ENCODE measurements around the gene AUTS2.

The AUTS2 gene

DNA sequence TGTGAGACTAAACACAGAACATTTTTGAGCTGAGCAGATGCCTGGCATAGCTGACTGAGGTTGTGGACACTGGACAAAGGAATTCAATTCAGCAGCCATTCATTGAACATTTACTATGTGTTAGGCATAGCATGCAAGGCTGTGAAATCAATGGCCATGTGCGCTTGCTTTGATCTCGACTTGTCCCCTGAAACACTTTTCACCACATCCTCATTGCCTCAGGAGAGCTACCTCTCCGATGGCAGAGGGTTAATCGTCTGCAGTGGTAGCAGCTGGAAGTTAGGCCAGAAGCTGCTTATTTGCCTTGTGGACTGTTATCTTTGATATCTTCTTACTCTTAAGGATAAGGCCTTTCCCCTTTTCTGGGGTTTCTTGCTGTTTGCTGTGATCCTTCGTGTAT, 297.8 kb downstream of the AUTS2 start:
- no peak for DNase-seq (ENCODE audit: low spot score)

DNA sequence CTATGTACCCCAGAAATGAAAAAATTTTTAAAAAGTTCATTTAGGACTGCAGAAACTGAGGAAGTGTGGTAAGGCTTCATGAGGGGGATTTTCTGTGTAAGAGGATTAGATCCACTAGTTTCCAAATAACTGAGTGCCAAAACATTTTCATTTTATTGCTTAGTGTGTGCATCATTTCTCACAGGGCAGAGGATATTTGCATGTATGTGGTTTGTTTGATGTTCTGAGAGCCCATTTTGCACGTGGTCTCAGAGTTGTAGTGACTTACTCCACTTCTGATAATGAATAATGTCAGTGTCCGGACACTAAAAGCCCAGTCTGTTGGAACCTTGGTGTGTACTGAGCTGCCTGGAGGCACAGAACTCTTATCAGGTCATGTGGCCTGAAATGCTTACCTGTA, 299.9 kb downstream of the AUTS2 start:
- DNase-seq (ENCODE audit: low spot score): no peak

DNA sequence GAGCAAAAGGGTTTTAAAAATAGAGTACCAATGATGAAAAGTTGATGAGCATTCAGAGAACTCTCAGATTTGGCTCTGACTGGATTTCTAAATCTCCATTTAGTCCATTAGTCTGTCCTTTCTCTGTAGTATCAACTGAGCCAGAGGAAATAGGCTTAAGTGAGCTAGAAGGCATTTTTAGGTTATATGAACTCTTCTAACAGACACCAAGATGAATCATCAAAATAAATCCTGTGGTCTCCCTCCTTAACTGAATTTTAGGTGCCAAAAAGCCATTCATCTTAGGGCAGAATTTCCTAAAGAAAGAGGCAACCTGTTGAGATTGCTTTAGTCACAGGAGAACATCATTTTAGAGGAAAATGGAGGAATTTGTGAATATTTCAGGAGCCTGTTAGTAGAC, 305.1 kb downstream of the AUTS2 start:
- DNase-seq (ENCODE audit: low spot score): no peak

DNA sequence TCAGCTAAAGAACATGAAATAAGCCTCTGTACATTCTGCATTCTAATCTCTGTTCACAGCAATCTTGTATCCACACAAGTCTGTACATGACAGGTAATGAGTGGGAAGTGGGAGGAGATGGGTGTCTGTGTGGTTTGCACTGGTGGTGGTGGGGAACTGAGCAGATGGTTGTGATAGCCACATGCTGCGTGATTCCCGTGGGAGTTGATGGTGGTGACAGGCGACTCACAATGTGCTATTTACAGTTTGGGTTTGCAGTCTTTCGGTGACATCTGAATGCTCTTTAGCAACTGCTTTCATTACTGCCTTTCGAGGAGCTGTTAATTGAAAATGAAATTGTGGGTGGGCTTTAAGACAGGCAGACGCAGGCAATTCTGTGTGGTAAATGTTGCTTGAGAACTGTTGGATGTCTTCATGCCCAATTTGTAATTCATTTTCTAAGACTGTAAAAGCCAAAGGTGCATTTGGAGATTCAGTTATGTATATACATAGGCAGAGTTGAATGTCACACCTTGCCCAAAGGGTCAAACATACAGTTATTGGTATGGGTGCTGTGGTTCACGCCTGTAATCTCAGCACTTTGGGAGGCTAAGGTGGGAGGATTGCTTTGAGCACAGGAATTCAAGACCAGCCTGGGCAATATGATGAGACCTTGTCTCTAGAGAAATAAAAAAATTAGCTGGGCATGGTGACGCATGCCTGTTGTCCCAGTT, 308.2 kb downstream of the AUTS2 start:
- no peak for DNase-seq (ENCODE audit: low spot score)

DNA sequence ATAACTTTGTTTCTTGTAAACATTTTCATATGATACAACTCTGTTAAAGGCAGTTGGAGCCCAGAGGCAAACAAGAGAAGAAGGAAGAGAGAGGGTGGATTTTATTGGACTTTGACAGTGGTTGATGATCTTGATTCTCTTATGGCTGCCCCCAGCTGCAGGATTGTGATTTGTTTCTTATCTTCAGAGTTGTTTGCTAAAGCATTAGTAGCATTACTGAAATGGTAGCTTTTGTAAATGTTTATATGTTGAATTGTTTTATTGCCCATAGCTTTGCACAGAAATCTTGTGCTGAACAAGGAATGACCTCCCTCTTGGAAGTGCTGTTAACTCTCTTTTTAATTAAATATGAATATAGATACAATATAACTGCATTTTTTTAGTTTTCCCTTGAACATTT, 309.4 kb downstream of the AUTS2 start:
- no peak for DNase-seq (ENCODE audit: low spot score)

DNA sequence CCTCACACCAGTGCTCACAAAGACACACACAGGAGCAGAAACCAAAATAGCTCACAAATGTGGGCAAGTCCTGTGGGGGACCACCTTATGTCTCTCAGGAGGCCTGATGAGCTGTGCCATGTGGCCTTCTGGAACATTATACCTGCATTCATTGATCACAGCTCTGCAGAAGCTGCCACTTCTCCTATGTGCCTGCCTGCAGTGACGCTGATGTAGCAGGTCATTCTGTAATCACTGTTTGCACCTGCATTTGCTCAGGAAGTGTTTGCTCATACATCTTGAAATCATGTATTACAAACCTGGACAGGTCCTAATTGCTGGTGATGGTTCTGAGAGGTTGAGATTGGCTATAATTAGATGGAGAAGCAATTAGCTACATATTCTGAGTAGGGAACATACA, 310.2 kb downstream of the AUTS2 start:
- DNase-seq (ENCODE audit: low spot score): no peak

DNA sequence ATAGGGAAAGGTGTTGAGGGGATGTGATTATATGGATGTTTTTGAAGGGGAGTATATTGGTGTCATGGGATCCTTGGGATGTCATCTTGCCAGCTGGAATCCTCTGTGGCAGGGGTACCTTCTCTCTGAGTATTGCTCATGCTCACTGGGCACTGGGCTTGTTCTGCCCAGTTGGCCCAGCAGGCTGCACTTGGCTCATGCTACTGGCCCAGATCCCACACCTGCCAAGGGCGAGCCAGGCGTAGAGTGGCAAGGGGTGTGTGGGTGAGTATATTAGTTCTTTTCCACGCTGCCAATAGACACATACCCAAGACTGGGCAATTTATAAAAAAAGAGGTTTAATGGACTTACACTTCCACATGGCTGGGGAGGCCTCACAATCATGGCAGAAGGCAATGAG, 311.9 kb downstream of the AUTS2 start:
- no peak for DNase-seq (ENCODE audit: low spot score)

DNA sequence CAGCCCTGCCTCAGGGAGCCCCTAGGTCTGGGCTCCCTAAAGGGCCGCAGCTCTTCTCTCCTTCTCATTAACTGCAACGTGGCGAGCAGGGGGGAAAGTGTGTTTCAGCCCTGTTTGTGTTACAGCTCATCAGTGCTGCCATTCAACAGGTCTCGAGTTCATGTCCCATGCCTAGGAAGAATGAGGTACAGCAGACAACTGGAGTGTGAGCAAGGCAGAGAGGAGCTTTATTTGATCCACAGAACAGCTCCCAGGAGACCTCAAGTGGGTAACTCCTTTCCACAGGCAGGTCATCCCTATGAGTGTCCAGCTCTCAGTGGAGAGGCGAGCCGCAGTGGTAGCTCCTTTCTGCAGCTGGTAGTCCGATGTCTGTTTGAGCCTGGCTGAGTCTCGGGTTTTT, 313.1 kb downstream of the AUTS2 start:
- no peak for DNase-seq (ENCODE audit: low spot score)

DNA sequence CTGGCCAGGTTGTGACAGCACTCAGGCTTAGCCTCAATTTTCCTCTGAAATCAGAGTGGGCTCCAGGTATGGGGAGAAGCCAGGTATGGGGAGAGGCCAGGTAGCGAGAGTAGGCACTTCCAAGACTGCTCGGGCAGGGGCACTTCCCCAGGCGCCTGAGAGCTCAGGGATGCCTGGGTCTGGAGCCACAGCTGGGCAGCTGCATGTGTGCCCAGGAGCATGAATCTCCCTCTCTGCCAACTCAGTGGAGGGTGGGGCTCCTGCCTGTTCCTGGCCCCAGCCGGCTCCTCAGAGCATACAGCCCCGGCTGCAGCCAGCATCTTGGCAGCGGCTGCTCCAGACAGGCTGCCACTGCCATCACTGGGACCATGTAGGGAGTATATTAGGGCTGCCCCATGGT, 313.9 kb downstream of the AUTS2 start:
- no peak for DNase-seq (ENCODE audit: low spot score)

DNA sequence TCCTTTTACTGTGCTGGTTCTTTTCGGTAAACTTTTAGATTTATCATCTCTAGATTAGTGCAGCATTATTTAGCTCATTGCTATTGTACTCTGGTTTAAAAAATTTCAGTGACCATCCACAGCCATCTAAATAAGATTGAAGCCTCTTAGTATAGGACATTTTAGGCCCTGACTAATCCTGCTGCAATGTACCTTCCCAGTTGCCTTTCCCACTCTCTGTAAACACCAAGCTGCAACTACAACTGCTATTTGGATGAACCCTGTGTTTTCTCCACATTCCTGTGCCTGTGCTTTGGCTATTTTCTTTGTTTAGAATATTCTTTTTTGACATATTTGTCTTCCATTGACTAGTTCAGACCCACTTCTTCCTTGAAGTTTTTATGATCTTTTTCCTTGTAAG, 314.6 kb downstream of the AUTS2 start:
- DNase-seq (ENCODE audit: low spot score): no peak

DNA sequence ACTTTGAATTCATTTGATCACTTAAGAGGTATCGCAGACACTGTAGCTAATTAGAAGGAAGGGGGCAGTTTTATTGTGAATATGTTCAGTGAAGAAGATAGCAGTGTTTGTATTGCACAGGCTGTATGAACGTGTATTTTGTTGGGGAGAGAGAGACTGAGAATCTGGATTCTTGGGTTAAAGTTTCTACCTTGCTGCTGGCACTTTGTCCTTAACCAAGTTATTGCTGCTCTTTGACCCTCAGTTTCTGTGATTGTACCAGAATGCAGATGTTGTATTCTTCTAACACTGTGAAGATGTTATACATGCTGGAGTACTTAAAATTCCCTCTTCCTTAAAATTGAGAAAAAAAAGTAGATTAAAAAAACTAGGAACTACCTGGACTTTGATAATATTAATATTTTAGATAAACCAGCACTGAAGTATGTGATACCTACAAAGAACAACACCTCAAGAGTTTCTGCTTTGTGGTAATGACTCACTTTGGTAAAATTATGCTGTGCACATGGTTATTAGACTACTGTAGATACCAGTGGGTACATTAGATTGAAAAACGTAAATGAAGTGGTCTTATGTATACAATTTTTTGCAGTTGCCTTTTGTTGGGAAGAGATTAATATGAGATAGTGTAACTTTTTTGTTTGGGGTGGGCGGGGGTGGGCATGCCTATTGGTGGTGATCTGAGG, 321.3 kb downstream of the AUTS2 start:
- DNase-seq (ENCODE audit: low spot score): no peak

DNA sequence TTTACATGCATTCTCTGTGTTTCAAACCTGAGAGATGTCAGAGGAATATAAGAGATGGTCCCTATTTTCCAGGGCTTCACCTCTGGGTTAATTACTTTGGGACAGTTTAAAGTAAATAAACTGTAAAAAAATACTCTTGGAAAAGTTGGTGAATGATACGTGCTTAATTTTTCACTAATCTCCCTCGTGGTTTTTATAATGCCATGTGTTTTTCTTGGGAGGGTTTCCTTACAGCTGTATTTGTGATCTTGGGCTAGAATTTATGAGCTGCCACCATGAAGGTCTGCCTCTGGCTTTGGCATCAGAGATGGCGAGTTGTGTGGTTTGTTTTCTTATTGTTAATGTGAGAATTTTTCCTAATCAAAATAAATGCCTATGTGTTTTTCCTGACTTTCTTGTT, 322.5 kb downstream of the AUTS2 start:
- no peak for DNase-seq (ENCODE audit: low spot score)

DNA sequence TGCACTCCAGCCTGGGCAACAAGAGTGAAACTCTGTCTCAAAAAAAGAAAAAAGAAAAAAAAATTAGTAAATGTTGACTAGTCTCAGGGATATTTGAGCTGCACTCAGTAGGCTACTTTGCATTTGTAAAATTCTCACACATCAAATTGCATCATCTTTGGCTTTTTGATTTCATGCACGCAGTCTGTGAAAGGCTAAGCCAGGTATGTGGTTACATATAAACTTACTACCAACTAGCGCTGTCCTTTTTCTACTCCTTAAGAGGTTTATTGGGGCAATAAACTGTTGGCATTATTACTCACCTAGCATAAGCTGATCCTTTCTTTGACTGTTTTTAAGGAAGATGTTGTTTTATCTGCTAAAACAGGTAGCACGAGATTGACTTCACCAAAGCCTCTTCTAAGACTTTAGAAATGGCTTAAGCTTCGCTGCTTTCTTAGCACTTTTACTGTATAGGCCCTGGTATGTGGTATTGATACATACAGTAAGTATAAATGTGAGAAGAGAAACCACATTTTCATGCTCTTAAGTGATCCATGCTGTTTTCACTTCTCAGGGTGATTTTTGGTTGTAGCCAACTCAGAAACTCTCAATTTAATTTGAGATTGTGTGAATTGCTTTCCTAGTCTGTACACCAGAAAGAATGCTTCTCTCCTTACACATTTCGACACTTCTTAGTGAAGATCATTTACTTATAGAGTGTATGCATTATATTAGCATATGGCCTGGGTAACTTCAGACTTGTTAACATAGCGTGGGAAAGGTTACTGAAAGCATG, 323.9 kb downstream of the AUTS2 start:
- no peak for DNase-seq (ENCODE audit: low spot score)

DNA sequence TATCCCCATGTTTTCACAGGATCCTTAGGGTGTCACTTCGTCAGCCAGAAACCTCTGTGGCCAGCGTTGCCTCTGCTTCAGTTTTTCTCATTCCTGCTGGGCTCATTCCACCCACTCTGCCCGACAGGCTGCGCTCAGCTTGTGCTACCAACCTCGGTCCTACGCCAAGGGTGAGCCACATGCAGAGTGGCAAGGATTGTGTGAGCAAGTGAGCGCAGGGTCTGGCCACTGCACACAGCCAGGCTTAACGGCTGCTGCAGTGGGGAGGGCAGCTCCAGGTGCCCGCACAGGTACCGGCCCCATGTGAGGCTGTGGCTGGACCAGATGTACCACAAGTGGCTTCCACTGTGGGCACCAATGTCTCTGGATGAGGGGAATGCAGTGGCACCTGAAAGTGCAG, 329.2 kb downstream of the AUTS2 start:
- no peak for DNase-seq (ENCODE audit: low spot score)

DNA sequence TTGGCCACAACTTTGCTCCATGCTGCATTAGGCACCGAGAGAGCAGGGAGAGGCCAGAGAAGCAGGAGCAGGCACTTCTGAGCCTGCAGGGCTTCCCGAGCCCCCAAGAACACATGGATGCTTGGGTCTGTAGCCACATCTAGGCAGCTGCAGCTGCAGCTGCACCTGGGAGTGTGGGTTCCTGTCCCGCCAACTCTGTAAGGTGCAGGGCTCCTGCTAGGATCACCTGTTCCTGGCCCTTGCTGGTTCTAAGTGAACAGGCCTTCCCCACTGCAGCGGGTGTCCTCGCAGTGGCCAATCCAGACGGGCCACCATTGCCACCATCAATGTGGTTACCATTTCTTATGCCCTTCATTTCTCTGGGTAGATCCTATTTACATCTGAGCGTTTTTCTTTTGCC, 330.3 kb downstream of the AUTS2 start:
- no peak for DNase-seq (ENCODE audit: low spot score)

DNA sequence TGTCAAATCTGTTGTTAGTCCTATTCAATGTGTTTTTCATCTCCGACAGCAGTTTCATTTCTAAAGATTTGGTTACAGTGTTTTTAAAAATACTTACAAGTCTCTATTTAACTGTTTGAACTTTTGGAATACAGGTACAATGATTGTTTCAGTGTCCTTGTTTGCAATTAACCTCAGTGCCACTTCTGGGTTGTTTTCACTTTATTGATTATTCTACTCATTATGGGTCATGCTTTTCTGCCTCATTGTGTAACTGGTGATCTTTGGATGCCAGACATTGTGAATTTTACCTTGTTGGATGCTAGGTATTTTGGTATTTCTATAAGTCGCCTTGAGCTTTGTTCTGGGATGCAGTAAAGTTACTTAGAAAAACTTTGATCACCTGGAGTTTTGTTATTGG, 331.3 kb downstream of the AUTS2 start:
- no peak for DNase-seq (ENCODE audit: low spot score)

DNA sequence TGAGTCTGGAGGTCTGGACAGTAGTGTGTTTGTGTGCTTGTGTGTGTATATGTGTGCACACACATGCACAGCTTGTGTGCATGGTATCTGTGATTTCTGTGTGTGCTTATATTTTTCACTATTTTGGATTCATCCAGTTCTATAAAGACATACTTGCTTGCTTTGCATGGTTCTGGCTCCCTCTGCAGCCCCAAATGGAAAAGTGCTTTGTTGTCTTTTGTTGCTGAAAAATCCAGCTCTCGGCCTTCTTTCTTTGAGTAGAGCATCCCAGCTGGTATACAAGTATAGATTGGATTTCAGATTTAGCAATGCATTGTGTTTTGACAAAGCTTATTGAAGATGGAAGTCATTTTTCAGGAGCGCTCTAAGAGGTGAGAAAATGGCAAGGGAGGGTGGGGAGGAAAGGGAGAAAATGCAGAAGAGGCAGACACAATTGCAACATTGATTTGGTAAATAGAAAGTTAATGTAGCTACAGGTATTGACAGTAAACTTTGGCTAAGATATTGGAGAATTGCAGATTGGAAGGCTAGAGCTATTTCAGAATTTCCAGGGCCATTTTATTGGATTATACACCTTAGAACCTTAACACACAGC, 333.9 kb downstream of the AUTS2 start:
- DNase-seq (ENCODE audit: low spot score): peak; percentile 30

DNA sequence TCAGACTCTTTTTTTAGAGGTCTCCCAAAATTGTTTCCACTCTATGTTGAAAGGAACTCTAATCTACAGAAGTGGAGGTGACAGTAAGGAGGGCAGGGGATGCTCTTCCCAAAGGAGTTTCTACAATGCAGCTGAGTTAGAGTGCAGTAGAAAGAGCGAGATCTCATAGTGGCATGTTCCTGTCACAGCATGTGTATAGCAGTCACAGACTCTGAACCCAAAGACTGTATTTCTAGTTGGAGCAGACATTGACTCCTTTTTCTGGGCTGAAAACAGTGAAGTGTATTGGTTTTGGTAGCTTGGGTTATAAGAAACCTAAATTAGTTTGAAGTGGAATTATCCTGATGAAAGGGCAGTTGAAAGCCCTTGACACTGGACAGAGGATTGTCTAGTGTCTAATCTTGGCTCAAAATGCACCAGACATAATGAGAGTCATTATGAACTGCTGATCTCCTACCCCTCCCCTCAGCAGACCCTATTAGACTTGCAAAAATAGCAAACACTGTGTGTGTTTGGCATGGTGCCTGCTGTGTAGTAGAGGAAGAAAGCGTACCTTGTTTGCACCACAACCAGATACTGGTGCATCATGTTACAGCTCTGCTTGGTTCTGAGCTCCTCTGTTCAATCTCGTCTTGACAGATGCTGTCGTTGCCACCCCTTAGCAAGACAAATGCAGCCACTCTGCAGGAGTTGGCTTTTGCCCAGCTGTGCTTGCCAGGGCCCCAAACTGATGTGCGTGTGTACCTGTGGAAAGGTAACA, 336.0 kb downstream of the AUTS2 start:
- no peak for DNase-seq (ENCODE audit: low spot score)

DNA sequence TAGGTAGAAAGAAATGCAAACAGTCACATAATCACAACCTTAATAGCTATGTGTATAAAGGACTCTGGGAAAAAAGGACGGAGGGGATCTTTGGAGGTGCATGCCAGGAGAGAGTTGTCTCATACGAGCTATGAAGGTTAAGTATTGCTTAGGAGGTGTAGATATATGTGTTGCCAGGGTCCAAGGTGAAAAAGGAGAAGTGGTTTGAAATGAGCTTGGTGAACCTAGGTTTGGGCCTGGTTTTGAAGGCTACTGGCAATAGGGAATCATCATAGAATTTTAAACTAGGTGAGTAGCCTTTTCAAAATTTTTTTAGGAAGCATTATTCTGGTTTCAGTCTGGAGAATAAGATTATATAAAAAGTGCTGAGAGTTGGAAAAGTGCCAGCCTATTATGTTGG, 336.8 kb downstream of the AUTS2 start:
- no peak for DNase-seq (ENCODE audit: low spot score)

DNA sequence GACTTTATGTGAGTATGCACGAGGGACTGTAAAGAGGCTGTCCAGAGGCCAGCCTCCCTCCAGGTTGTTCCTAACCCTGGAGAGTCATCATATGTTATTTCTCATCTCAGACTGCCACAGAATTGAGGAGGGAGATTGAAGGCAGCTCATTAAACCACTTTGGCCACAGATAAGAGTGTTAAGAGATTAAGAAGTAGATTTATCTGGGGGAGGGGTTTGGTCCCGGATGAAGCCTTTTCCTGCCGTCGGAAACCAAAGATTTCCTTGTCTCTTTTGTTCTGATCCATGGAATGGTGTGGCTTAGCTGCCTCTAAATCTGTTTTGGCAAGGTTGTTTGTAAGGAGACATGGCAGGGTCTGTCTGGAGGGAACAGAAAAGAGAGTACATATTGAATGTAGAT, 338.8 kb downstream of the AUTS2 start:
- DNase-seq (ENCODE audit: low spot score): no peak

DNA sequence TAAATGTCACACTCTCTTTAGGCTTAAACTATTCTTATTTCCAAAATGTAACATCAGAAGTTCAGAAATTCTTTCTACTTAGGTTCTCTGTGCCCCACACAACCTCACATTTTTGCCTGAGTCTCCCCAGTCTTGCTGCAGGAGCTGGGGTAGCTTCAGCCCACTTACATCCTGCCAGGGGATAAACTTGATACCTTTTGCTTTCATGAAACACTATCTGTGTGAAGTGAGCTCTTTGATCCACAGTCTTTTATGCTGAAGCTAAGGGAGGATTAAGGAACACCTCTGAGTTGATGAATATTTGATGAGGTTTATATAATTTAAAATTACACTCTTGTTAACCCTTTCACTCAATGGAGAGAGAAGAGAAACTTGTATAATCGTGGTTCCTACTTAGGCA, 341.0 kb downstream of the AUTS2 start:
- no peak for DNase-seq (ENCODE audit: low spot score)

DNA sequence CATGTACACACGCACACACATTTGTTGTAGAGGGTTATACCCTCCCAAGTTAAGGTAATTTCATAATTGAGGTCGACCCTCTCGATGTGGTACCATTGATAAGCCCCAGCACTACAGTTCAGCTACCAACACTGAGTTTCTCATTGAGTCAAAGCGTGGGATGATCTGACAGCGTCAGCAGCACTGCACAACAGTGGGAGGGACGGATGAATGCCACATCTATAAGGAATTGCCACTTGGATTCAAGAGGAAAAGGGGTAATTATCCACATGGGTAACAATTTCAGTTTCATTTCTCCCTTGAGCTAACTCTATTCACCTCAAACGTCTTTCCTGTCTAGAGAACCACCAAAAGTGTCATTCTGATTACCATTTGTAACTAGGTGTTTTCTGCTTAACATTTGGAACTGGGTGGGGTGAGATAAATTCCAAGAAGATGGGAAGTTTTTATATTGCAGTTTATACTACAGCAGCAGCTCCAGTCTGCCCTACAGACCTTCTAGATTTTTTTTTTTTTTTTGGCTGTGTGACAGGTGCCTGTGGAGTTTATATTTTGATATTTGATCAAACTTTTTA, 342.9 kb downstream of the AUTS2 start:
- DNase-seq (ENCODE audit: low spot score): no peak
